Kasumi-1 (cell line): ENCODE results near the gene MANEA.
A peak's percentile ranks its signal among the peaks of the same experiment; 100 is the strongest.

Source experiments
- DNase-seq, 2 experiments: peaks; one replicate each; lab custom pipeline; 2025; lab: John Stamatoyannopoulos, UW

MANEA gene

GRCh38 chr6:95587989-95588388 lies 10.7 kb downstream of the MANEA start:
- no peak for DNase-seq

- no peak for DNase-seq
Measured at GRCh38 chr6:95589067-95589466, 11.7 kb downstream of the MANEA start.

GRCh38 chr6:95589826-95590570 lies 12.7 kb downstream of the MANEA start:
- no peak for DNase-seq

GRCh38 chr6:95593025-95593424 lies 15.7 kb downstream of the MANEA start:
- no peak for DNase-seq

- no peak for DNase-seq
Measured at GRCh38 chr6:95596021-95596420, 18.7 kb downstream of the MANEA start.

GRCh38 chr6:95599706-95600105 lies 22.4 kb downstream of the MANEA start:
- DNase-seq, result no peak

- DNase-seq, result no peak
Measured at GRCh38 chr6:95601133-95601532, 23.8 kb downstream of the MANEA start.

- DNase-seq, result no peak
Measured at GRCh38 chr6:95614094-95614493, 36.8 kb downstream of the MANEA start.

GRCh38 chr6:95629551-95629950 lies 52.2 kb downstream of the MANEA start:
- DNase-seq, result no peak

GRCh38 chr6:95636552-95637431 lies 59.5 kb downstream of the MANEA start:
- DNase-seq, result no peak

- DNase-seq, result peak in 1 of 2 experiments; percentile 1
Measured at GRCh38 chr6:95648636-95649035, 71.3 kb downstream of the MANEA start.

- no peak for DNase-seq
Measured at GRCh38 chr6:95649451-95649850, 72.1 kb downstream of the MANEA start.

- DNase-seq, result no peak
Measured at GRCh38 chr6:95654176-95654575, 76.8 kb downstream of the MANEA start.

GRCh38 chr6:95658886-95659285 lies 81.6 kb downstream of the MANEA start:
- DNase-seq, result no peak
